DOHH2 (cell line): ENCODE measurements around the gene HLA-DPA1.

ENCODE experiments used
- H3F3A ChIP-seq: fragments of 200-600 bp; sonication (generic), shearing (Covaris generic); 2 replicates; pipeline ENCODE4 v1.6.0; 2016; ENCODE audit warnings: antibody characterized with exemption, mild to moderate bottlenecking; ENCODE audit not compliant: control insufficient read depth, insufficient read depth
- H3K27ac ChIP-seq: fragments of 200-600 bp; sonication (generic); 2 replicates; pipeline ENCODE4 v1.5.1; 2014; ENCODE audit warnings: low read depth, mild to moderate bottlenecking, low read length, moderate library complexity
- H3K27me3 ChIP-seq: fragments of 200-600 bp; sonication (generic); 2 replicates; pipeline ENCODE4 v1.6.1; 2014; ENCODE audit warnings: mild to moderate bottlenecking, low read length, mixed read lengths; ENCODE audit not compliant: control insufficient read depth
- H3K36me3 ChIP-seq: fragments of 200-600 bp; sonication (generic); 2 replicates; pipeline ENCODE4 v1.6.1; 2014; ENCODE audit warnings: mild to moderate bottlenecking, low read length, moderate library complexity, mixed read lengths; ENCODE audit not compliant: control insufficient read depth
- H3K4me1 ChIP-seq: fragments of 200-600 bp; sonication (generic); 2 replicates; pipeline ENCODE4 v1.6.1; 2014; ENCODE audit warnings: mild to moderate bottlenecking, low read length, mixed read lengths; ENCODE audit not compliant: control insufficient read depth
- H3K4me2 ChIP-seq: fragments of 200-600 bp; sonication (generic); 2 replicates; pipeline ENCODE4 v1.6.0; 2014; ENCODE audit warnings: mild to moderate bottlenecking, low read length, moderate library complexity
- H3K4me3 ChIP-seq: fragments of 200-600 bp; sonication (generic); 2 replicates; pipeline ENCODE4 v1.5.1; 2014; ENCODE audit warnings: mild to moderate bottlenecking, low read length, mixed read lengths
- H3K79me2 ChIP-seq: fragments of 200-600 bp; sonication (generic); 2 replicates; pipeline ENCODE4 v1.6.1; 2014; ENCODE audit warnings: mild to moderate bottlenecking, low read length, mixed read lengths; ENCODE audit not compliant: control insufficient read depth
- H3K9me2 ChIP-seq: fragments of 200-600 bp; sonication (generic); replicated peaks from 2 replicates; pipeline ENCODE4 v1.6.1; 2014; ENCODE audit warnings: mild to moderate bottlenecking, low read length, mixed read lengths; ENCODE audit not compliant: control insufficient read depth
- H3K9me3 ChIP-seq: fragments of 200-600 bp; sonication (generic); 2 replicates; pipeline ENCODE4 v1.6.1; 2014; ENCODE audit warnings: antibody characterized with exemption, low read length, mixed read lengths; ENCODE audit not compliant: control insufficient read depth, insufficient read depth
- H4K20me1 ChIP-seq: fragments of 200-600 bp; sonication (generic); 2 replicates; pipeline ENCODE4 v1.6.0; 2014; ENCODE audit warnings: low read depth, mild to moderate bottlenecking, antibody characterized with exemption, low read length, moderate library complexity; ENCODE audit not compliant: control insufficient read depth, insufficient read depth
- EZH2phosphoT487 ChIP-seq: fragments of 200-600 bp; sonication (generic); IDR thresholded peaks from 2 replicates; pipeline ENCODE4 v1.6.1; 2017; ENCODE audit warnings: borderline replicate concordance, mild to moderate bottlenecking, antibody characterized with exemption, low read length, moderate library complexity, mixed read lengths
- TF ChIP-seq, protein P1 (sequence below): fragments of 200-600 bp; sonication (generic); IDR thresholded peaks from one replicate; pipeline ENCODE4 v1.5.1; 2014; ENCODE audit warnings: antibody characterized with exemption, mild to moderate bottlenecking, low read depth, low read length; ENCODE audit not compliant: poor library complexity, severe bottlenecking

Gene HLA-DPA1

DNA sequence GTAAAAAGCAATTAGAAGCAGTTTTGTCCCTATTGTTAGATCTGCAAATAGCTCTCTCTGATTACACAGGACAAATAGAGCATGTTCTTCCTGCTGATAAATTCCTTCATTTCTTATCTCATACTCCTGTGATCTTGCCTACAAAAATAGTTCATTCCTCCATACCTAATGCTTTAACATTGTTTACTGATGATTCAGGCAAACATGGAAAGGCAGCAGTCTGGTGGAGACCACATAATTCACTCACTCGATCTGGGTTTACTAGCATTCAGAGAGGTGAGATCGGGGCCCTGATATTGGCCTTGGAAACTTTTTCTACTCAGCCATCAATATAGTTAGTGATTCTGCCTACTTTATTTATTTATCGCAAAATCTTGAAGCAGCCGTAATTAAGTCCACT is 20.2 kb downstream of the HLA-DPA1 start:
- H4K20me1 ChIP-seq = no peaks in the 10 kb centered on the region
- no peak overlapping the region for H3K4me3 ChIP-seq
- H3K4me2 ChIP-seq = no peak overlapping the region
- no peaks in the 10 kb centered on the region for H3K9me2 ChIP-seq
- no peaks in the 10 kb centered on the region for H3K79me2 ChIP-seq
- H3F3A ChIP-seq = no peaks in the 10 kb centered on the region
- H3K27ac ChIP-seq = no peak overlapping the region
- H3K27me3 ChIP-seq = no peaks in the 10 kb centered on the region
- H3K9me3 ChIP-seq = no peaks in the 10 kb centered on the region
- TF ChIP-seq, protein P1, sequence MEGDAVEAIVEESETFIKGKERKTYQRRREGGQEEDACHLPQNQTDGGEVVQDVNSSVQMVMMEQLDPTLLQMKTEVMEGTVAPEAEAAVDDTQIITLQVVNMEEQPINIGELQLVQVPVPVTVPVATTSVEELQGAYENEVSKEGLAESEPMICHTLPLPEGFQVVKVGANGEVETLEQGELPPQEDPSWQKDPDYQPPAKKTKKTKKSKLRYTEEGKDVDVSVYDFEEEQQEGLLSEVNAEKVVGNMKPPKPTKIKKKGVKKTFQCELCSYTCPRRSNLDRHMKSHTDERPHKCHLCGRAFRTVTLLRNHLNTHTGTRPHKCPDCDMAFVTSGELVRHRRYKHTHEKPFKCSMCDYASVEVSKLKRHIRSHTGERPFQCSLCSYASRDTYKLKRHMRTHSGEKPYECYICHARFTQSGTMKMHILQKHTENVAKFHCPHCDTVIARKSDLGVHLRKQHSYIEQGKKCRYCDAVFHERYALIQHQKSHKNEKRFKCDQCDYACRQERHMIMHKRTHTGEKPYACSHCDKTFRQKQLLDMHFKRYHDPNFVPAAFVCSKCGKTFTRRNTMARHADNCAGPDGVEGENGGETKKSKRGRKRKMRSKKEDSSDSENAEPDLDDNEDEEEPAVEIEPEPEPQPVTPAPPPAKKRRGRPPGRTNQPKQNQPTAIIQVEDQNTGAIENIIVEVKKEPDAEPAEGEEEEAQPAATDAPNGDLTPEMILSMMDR = no peak
- no peak for TF ChIP-seq EZH2phosphoT487
- H3K36me3 ChIP-seq = no peaks in the 10 kb centered on the region
- peaks cover 13% of the 10 kb centered on the region for H3K4me1 ChIP-seq

DNA sequence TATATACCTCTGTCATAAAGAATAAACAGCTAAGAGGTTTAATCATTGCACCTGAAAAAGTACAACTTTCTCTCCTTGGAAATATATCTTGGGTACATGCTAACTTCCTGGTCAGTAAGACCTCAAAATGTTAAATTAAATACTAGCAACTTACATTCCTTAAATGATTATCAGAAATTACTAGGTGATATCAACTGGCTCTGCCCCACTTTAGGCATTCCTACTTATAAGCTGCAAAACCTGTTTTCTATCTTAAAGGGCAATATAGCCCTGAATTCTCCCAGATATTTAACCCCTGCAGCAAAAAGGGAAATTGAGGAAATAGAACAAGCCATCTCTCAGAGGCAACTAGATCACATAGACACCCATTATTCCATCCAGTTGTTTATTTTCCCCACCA is 20.8 kb downstream of the HLA-DPA1 start:
- TF ChIP-seq EZH2phosphoT487 = no peak
- TF ChIP-seq, protein P1 = no peak
- H4K20me1 ChIP-seq = no peaks in the 10 kb centered on the region
- no peak overlapping the region for H3K27ac ChIP-seq
- H3K27me3 ChIP-seq = no peaks in the 10 kb centered on the region
- no peak overlapping the region for H3K4me2 ChIP-seq
- H3K36me3 ChIP-seq = no peaks in the 10 kb centered on the region
- H3K4me3 ChIP-seq = no peak overlapping the region
- no peaks in the 10 kb centered on the region for H3F3A ChIP-seq
- H3K9me3 ChIP-seq = no peaks in the 10 kb centered on the region
- H3K9me2 ChIP-seq = no peaks in the 10 kb centered on the region
- H3K4me1 ChIP-seq = peaks cover 7% of the 10 kb centered on the region
- H3K79me2 ChIP-seq = no peaks in the 10 kb centered on the region

DNA sequence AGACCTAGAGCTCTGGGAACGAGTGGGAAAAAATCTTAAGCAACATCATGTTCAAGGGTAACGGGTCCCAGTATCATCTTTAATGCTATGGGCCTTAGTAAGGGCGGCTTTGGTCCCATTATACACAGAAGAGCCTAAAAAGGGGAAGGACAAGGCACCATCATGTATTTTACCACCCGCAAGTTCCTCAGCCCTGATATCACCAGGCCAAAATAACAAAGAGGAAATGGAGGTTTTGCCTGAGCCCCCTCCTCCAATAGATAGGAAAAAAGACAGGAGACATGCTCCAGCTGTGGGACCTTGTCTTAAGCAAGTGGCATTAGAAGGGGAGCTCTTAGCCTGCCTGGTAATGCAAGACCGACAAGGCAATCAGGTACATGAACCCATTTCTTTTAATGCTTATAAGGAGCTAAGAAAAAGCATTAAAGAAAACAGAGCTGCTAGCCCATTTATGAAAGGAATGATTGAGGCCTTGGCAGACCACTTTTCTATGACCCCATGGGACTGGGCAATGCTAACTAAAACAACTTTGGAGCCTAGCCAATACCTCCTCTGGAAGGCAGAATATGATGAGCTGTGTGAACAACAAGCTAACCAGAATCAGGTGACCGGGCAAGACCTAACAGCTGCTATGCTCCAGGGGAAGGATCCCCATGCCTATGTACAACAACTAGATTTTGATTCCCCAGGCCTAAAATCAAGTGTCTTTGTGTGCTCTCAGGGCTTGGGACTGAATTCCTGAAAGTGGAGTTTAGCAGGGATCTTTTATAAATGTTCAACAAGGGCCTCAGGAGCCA is 23.2 kb downstream of the HLA-DPA1 start:
- Histone ChIP-seq H3K79me2 (no peaks in the 10 kb centered on the region), H4K20me1 (no peaks in the 10 kb centered on the region)
- TF ChIP-seq, protein P1 = no peak
- TF ChIP-seq EZH2phosphoT487 = no peak

More for the DNA sequence above, 23.2 kb downstream of the HLA-DPA1 start:
- H3K9me2 ChIP-seq = no peaks in the 10 kb centered on the region
- H3F3A ChIP-seq = no peaks in the 10 kb centered on the region
- H3K36me3 ChIP-seq = no peaks in the 10 kb centered on the region
- H3K4me1 ChIP-seq = 0 out of 2 replicates have a peak, but pooled peaks cover 3% of the 10 kb centered on the region
- H3K4me2 ChIP-seq = no peak overlapping the region
- no peaks in the 10 kb centered on the region for H3K27me3 ChIP-seq
- H3K27ac ChIP-seq = no peak overlapping the region
- no peak overlapping the region for H3K4me3 ChIP-seq
- H3K9me3 ChIP-seq = no peaks in the 10 kb centered on the region
